HL-60/S4 treated with retinoic acid at 250 ng/mL for 4 days and 3 days (cell line): ENCODE results near the gene GPR89A.
"Not testable (repeated sequence)": the region's sequence is repeated elsewhere in the genome, so short reads cannot be mapped to it uniquely, and the experiment has no call there.

Experiments used
- in situ Hi-C: fragments of 300-500 bp; cut with MboI; formaldehyde crosslinking; loops from 2 replicates; pipeline ENCODE4 v1.7.0; 2022; ENCODE audit warnings: low sequenced_read_pairs

The GPR89A gene

DNA sequence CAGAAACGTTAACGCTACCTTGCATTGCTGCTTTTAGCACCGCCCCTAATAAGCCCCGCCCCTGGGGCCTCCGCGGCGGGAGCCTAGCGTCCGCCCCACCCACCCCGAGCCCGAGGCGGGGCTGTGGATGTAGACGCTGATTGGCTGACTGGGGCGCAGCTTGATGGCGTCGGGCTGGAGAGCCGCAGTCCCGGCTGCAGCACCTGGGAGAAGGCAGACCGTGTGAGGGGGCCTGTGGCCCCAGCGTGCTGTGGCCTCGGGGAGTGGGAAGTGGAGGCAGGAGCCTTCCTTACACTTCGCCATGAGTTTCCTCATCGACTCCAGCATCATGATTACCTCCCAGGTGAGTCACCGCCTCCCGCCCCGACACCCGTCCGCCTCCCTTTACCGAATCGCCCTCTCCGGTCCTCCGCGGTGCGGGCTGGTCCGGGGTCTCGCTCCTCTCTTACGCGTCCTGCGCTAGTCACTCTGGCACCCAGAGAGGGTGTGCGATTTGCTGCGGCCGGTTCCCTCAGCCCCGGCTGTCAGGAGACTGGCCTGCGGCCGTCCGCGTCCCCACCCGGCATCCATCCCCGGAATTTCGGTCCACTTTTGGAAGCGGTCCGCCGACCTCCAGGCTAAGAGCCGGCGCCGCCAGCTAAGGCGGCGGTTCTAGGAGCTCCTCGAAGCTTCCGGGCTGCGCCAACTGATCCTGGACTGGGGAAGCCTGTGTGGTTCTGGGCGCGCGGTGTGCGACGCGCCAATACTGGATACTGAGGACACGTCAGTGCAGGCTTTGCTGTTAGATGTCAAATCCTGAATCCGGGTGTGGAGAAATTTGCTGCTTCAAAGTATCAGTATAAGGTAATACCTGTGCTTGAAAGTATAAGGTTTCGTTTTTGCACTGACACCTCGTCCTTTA is at the start of gene GPR89A:
GPR89A (plus strand) TSS at position 156 of the 901 bp plus-strand sequence; CDS start at position 302, 146 bp downstream.
- in situ Hi-C loops: not testable (repeated sequence)

DNA sequence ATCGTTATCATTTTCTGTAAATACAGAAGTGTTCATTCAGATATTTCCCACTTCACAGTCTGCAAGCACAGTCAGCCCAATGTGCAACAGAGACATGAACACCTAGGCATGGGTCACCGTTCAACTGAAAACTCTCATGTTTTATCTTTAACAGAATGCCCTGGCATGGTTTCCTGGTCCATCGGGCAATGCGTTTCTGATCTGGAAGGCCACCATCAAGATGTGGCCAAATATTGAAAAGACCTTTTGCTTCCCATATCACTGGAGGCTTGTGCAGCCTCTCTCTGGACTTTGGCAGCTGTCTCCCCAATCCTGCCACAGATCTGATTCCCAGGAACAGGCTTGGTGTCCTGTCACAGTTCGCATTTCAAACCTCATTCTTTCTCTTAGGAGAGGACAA is 21.0 kb upstream of the GPR89A start:
- in situ Hi-C loops: not testable (repeated sequence)

DNA sequence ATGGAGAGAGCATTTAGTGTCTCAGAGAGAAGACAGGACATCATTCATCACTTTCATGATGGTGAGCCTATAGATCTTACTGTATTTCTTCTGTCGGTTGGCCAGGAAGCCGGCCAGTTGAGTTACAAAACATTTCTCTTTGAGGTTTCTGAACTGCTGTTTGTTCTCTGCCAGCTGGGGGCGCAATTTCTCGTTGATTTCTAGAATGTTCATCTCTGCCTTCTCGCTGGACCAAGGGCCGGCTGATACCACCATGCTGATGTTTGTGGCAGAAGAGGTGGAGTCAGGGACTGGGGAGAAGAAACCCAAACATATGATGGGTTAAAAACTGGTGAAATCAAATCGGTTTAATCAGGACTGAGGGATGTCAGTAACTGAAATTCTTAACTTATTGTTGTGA is 17.0 kb upstream of the GPR89A start:
- in situ Hi-C loops: not testable (repeated sequence)

DNA sequence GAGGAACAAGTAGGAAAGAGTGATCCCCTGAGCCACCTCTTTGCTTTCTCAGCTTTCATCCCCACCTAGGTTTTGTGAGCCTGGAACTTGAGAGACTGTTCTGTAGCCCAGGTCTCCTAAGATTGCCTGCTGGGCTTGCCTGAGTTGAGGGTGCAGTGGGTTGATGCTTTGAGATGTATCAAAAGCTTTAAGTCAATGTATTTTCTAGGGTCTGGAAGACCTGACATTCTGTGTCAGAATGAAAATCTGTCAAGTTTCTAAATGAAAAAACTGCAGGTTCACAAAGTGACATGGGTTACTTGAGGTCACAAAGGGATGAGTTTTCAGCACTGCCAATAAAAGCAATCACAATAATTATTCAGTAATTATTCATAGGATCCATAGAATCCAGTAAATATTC is 15.4 kb upstream of the GPR89A start:
- in situ Hi-C loops: not testable (repeated sequence)

DNA sequence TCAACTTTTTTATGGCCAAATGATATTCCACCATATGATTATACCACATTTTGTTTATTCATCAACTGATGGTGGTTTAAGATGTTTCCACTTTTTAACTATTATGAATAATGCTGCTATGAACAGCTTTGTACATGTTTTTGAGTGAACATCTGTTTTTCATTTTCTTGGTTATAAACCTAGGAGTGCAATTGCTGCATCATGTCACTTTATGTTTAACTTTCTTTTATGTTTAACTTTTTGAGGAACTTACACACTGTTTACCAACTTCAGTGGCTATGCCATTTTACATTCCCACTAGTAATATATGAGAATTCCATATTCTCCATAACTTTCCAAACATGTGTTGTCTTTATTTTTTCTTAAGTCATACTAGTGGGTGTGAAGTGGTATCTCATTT is 12.4 kb upstream of the GPR89A start:
- in situ Hi-C loops: not testable (repeated sequence)

DNA sequence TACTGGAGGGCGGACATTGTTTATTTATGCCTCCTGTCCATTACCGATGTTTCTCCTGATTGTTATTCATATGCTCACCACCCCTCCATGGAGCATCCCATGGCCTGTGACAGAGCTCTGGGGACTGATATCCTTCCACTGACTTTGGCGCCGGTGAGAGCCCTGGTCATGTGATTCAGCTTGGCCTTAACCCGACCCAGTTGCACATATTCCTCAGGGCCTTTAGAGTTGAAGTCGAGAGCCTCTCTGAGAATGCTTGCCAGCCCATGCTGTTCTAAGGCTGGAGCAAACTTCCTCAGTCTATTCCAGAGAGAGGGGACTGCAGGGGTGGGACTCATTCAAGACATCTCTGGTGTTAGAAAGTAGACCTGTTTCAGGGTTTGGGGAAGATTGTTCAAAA is 11.6 kb upstream of the GPR89A start:
- in situ Hi-C loops: not testable (repeated sequence)

DNA sequence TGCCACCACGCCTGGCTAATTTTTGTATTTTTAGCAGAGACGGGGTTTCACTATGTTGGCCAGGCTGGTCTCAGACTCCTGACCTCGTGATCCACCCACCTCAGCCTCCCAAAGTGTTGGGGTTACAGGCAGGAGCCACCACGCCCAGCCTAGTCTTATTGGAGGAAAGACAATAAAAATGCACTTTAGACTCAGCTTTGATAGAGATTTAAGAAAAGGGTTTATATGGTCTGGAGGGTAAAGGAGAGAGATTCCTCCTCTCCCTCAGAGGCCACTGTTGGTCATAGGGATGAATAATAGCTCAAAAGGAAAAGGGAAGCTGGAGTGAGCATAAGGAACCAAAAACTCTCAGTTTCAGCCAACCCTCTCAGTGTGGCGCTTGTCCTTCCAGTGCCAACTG is 8.4 kb upstream of the GPR89A start:
- in situ Hi-C loops: not testable (repeated sequence)

DNA sequence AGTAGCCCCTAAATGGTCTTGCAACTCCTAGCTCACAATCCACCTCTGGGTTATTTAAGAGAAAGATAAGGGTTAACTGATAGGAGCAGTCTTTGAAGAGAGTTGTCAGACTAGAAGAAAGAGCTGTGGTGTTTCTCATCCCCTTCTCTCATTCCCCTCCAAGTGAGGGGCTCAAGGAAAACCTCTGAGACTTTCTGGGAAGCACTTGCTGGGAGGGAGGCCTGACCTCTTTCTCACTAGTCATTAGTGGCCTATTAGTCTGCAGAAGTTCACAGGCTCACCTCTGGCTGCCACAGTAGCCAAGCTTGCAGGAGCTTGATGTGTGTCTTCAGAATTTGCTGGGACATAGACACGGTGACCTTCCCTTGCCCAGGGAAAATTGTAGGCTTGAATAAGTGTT is 6.2 kb upstream of the GPR89A start:
- in situ Hi-C loops: no loop called here

DNA sequence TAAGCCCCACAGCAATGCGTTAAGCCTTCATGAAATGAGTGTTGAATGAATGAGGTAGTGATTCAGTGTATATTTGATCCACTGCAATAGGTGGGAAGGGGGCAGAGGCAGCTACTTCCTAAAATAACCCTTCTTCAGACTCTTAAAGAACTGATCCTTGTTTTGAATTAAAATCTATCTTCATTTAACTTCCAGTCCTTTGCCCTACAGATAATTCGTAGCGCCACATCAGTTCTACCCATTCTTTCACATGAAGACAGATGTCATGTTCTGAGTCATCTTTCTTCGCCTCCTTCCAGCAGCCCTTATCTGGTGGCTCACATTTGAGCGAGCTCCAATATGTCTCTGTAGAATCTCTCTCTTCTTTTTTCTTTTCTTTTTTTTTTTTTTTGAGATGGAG is 948 bp upstream of the GPR89A start:
- in situ Hi-C loops: not testable (repeated sequence)

DNA sequence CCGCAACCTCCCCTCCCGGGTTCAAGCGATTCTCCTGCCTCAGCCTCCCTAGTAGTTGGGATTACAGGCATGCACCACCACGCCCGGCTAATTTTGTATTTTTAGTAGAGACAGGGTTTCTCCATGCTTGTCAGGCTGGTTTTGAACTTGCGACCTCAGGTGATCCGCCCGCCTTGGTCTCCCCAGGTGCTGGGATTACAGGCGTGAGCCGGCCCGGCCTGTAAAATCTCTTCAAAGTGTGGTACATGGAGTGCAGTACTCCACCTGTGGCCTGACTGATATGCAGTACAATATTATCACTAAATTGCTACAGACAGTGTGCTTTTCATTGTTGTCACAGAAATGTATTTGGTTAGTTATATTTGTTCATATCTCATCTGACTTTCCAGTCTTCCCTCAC is 499 bp upstream of the GPR89A start:
- in situ Hi-C loops: not testable (repeated sequence)

DNA sequence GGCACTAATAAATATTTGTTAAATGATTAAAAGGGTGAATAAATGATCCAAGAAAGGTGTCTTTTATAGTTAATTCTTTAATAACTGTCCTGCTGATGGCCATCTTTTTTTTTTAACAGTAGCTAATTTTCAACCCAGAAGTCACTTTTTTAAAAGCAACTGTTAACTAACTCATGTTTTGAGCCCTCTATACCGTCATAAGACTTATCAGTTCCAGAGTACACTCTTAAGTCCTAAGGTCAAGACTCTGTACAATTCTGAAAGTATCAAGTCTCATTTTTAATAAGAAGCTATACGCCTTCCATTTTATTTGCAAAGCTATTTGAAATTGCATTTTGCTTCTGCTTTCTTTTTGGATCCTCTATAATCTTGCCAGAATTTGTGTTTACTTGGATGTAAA is 3.0 kb downstream of the GPR89A start:
- in situ Hi-C loops: not testable (repeated sequence)

DNA sequence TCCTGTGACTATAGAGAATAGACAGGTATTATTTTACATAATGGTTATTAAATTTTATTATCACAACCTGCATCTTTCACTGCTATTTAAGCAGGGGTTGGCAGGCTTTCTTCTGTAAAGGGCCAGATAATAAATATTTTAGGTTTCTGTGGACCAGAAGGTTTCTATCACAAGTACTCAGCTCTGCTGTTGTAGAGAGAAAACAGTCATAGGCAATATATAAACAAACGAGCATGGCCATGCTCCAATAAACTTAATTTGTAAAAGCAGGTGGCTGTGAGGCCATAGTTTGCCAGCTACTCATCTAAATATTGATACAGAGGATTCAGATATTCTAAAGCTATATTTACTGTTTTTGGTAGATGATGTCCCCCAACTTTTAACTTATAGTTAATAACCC is 12.3 kb downstream of the GPR89A start:
- in situ Hi-C loops: not testable (repeated sequence)

DNA sequence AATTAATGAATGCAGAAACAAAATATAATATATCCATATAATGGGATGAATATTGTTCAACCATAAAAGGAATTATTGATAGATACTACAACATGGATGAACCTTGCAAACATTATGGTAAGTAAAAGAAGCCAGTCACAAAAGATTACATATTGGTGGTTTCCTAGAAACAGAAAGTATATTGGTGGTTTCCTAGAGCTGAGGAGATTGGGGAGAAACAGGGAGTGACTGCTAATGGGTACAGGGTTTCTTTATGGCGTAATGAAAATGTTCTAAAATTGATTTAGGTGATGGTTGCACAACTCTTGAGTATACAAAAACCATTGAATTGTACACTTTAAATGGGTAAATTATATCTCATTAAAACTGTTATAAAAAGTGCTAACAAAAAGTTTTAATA is 14.4 kb downstream of the GPR89A start:
- in situ Hi-C loops: not testable (repeated sequence)

DNA sequence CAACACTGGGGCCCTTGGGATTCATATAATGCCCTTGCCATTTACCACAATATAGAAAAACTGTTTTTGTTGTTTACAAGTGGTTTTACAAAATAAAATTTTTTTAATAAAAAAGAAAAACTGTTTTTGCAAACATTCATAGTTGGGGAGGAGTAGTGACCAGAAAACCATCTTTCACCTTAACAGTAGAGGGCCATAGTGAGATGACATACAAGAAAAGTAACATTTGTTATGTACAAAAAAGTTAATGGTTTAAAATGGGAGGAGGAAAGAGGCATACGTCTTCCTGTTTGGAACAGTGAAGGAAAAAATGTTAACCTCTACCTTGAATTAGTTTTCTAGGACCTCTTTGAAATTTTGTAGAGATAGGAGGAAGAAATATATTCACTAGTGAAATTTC is 28.4 kb downstream of the GPR89A start:
- in situ Hi-C loops: not testable (repeated sequence)

DNA sequence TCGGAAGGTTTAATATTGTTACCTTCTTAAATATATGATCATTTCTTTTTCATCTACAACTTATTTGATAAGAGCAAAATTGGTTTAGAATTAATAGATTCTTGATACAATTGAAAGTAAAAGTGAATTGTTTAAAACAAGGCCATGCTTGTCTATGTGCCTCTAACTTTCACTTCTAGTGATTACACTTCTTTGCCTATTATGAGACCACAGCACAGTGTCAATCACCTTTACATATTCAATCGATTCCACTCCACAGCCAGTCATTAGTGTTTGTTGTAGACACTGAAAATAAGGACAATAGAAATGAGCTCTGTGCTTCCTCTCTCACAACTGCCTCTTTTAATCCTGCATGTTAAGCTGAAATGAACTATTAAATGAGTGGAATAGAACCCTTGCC is 34.1 kb downstream of the GPR89A start:
- in situ Hi-C loops: not testable (repeated sequence)

DNA sequence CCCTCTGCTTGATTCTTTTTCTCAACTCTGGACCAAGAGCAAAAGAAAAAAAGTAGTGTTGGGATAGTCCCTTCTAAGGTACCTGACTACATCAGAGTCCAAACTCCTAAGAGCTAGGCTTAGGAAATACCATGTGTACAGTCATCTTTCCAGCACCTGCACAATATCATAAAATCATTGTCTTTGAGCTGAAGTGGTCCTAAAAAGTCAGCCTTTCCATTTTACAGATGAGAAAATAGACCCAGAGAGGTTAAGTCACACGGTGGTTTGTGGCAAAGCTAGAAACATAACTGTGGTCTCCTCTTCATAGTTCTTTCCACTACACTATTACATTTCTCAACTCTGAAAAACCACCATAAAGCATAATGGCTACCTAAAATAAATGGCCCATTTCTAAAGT is 36.2 kb downstream of the GPR89A start:
- in situ Hi-C loops: not testable (repeated sequence)

DNA sequence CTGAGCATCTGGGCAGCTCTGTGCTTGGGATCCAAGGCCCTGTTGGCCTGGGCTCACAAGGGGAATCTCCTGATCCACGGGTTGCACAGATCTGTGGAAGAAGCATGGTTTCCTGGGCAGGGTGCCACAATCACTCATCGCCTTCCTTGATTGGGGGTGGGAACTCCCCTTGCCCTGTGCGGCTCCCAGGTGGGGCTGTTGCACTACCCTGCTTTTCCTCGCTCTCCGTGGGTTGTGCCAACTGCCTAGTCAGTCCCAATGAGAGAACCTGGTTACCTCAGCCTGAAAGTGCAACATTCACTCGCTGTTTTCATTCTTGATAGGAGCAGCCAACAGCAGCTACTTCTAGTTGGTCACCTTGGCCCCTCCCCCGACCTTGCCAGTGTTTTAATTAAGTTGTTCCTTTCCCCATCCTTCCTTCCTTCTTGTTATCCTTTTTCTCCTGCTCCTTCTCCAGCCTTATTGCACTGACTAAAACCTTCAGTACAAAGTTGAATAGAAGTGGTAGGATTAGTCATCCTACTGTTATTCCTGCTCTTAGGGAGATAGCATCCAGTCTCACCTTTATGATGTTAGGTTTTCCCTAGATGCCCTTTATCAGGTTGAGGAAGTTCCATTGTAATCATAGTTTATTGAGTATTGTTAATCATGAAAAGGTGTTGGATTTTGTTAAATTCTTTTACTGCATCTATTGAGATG is 48.6 kb downstream of the GPR89A start:
- in situ Hi-C loops: not testable (repeated sequence)

DNA sequence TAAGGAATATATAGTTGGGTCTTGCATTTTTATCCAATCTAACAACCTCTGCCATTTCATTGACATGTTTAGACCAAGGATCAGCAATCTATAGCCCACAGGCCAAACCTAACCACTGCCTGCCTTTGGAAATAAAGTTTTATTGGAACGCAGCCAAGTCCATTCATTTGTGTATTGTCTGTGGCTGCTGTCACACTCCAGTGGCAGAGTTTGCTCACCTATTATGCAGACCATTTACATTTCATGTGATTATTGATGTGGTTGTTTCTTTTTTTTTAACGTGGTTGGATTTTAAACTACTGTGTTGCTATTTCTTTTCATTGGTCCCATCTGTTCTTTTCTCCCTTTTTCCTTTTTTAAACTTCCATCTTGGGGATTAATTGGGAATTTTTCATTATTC is 54.7 kb downstream of the GPR89A start:
- in situ Hi-C loops: not testable (repeated sequence)

DNA sequence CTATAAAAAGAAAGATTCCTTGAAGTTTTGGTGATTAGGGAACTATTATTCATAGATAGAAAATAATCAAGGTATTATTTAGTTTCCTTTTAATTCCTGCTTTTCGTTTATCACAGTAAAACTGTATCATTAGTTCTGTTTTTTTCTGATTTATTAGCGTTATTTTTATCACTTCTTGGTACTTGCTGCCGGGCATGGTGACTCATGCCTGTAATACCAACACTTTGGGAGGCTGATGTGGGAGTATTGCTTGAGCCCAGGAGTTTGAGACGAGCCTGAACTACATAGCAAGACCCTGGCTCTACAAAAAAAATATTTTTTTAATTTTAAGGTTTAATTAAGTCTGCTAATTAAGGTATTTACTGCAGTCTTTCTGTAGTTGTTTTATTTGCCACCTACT is 57.2 kb downstream of the GPR89A start:
- in situ Hi-C loops: not testable (repeated sequence)

DNA sequence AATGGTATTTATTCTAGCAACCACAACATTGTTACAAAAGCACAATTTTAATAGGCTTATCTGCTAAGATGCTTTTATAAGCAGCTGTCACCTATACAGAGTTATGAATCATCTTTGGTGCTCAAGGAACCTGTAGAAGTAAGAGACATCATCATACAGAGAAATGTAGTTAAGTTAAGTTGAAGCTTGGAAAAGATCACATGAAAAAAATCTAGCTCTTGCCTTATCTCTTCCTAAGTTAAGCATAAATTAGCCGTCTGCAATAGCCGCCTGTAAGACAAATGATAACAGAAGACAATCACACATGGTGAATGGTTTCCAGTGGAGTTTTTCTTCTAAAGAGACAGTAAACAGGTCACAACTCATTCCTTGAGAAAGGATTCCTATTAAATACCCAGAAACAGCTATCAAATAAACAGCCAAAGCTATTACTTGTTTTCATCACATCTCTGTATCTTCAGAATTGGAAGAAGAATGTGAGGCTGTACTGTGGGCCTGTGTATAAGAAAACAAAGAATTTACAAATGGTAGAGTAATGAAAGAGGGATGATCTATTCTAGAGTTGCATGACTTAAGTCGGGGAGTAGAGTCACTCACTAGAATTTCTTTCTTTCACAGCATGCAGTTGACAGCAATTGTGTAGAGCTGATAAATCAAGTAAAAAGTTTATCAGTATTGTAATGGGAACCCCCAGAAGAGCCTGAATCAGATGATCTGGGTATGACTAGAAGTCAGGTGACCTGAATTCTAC is 63.4 kb downstream of the GPR89A start:
- in situ Hi-C loops: not testable (repeated sequence)

DNA sequence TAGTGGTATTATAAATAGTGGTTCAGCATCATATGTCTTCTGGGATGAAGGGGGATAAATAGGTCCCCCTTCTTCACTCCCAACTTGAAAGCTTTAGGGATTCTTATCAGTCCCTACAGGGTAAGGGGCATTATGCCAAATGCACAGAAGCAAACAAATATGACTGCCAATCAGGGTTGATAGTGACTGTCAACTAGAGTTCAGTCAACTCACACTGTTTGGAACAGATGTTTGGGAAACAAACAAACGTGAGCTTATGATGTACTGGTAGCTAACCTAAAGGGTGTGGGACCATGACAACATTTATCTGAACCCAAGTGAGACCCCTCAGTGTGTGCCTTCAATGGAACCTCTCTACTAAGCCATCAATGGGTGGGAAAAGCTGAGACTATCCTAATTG is 65.4 kb downstream of the GPR89A start:
- in situ Hi-C loops: not testable (repeated sequence)
